Measurements from ENCODE around the gene CALN1. TPM values are rescaled to one million over a fixed set of nuclear protein-coding genes. Genes with fewer than 3 reads are reported as not detected.

The CALN1 gene
- total RNA-seq, 5 donors from 2014 or later (not counting 1 experiment from before 2014, with no cell fraction given) = 0.03 to 0.26 (median 0.05) TPM

GRCh38 chr7:72190146-72190545 is 222.0 kb downstream of the CALN1 start:
- Mint-ChIP-seq H3K27ac (no peak overlapping the region), H3K9me3 (peaks cover 6 to 15% (median 11%) of the 10 kb centered on the region in 3 donors), H3K4me3 (no peak overlapping the region), H3K4me1 (no peaks in the 10 kb centered on the region), H3K27me3 (no peaks in the 10 kb centered on the region), H3K36me3 (no peaks in the 10 kb centered on the region)
- H3K4me3 ChIP-seq (ENCODE audit: control insufficient read depth in 1 of 2, extremely low read depth in 1 of 2, low read length in 1 of 2) = no peak overlapping the region
- no peaks in the 10 kb centered on the region for H3K4me1 ChIP-seq (ENCODE audit: control insufficient read depth in 1 of 2, extremely low read depth in 1 of 2, insufficient read depth in 2 of 2, low read length in 2 of 2)
- no peak overlapping the region for H3K27ac ChIP-seq (ENCODE audit: low read length)
- 82% methylated on average over 5 of the region's 8 CpGs for WGBS (ENCODE audit: insufficient coverage)
- DNase-seq = no peak
- ChIA-PET POLR2A (no interaction called here), CTCF (no interaction called here)
- no peaks in the 10 kb centered on the region for H3K27me3 ChIP-seq (replicated peaks in 1 of 2; ENCODE audit: control insufficient read depth in 2 of 2, extremely low read depth in 1 of 2, insufficient read depth in 2 of 2, low read length in 1 of 2)
- H3K9me3 ChIP-seq = no peaks in the 10 kb centered on the region
- no peak for ATAC-seq (replicated peaks in 1 of 4)
- no peaks in the 10 kb centered on the region for H3K36me3 ChIP-seq (ENCODE audit: control insufficient read depth in 2 of 2, extremely low read depth in 1 of 2, insufficient read depth in 1 of 2, low read length in 1 of 2)

- H3K9me3 Mint-ChIP-seq = peaks cover 5 to 19% (median 6%) of the 10 kb centered on the region in 3 donors
- POLR2A ChIA-PET = no interaction called here
- Histone ChIP-seq H3K27me3 (replicated peaks in 1 of 2; ENCODE audit: control insufficient read depth in 2 of 2, extremely low read depth in 1 of 2, insufficient read depth in 2 of 2, low read length in 1 of 2) (no peaks in the 10 kb centered on the region), H3K27ac (ENCODE audit: low read length) (no peak overlapping the region), H3K36me3 (ENCODE audit: control insufficient read depth in 2 of 2, extremely low read depth in 1 of 2, insufficient read depth in 1 of 2, low read length in 1 of 2) (no peaks in the 10 kb centered on the region), H3K4me3 (ENCODE audit: control insufficient read depth in 1 of 2, extremely low read depth in 1 of 2, low read length in 1 of 2) (no peak overlapping the region), H3K9me3 (no peaks in the 10 kb centered on the region), H3K4me1 (ENCODE audit: control insufficient read depth in 1 of 2, extremely low read depth in 1 of 2, insufficient read depth in 2 of 2, low read length in 2 of 2) (no peaks in the 10 kb centered on the region)
- DNase-seq = no peak
- no peaks in the 10 kb centered on the region for H3K36me3 Mint-ChIP-seq
- H3K27me3 Mint-ChIP-seq = no peaks in the 10 kb centered on the region
- no peak overlapping the region for H3K4me3 Mint-ChIP-seq
- 100% methylated on average over 4 of the region's 4 CpGs for WGBS (ENCODE audit: insufficient coverage)
- ATAC-seq (replicated peaks in 1 of 4) = no peak
- H3K4me1 Mint-ChIP-seq = no peaks in the 10 kb centered on the region
- H3K27ac Mint-ChIP-seq = no peak overlapping the region
- CTCF ChIA-PET = no interaction called here
These were observed 225.0 kb downstream of the CALN1 start for GRCh38 chr7:72187179-72187578.

GRCh38 chr7:72183835-72184234 is 228.3 kb downstream of the CALN1 start:
- DNase-seq (no peak), ATAC-seq (replicated peaks in 1 of 4) (no peak)
- Histone ChIP-seq H3K9me3 (no peaks in the 10 kb centered on the region), H3K36me3 (ENCODE audit: control insufficient read depth in 2 of 2, extremely low read depth in 1 of 2, insufficient read depth in 1 of 2, low read length in 1 of 2) (no peaks in the 10 kb centered on the region), H3K4me1 (ENCODE audit: control insufficient read depth in 1 of 2, extremely low read depth in 1 of 2, insufficient read depth in 2 of 2, low read length in 2 of 2) (no peaks in the 10 kb centered on the region), H3K27me3 (replicated peaks in 1 of 2; ENCODE audit: control insufficient read depth in 2 of 2, extremely low read depth in 1 of 2, insufficient read depth in 2 of 2, low read length in 1 of 2) (no peaks in the 10 kb centered on the region), H3K4me3 (ENCODE audit: control insufficient read depth in 1 of 2, extremely low read depth in 1 of 2, low read length in 1 of 2) (no peak overlapping the region), H3K27ac (ENCODE audit: low read length) (no peak overlapping the region)
- no peaks in the 10 kb centered on the region for H3K4me1 Mint-ChIP-seq
- no peak overlapping the region for H3K27ac Mint-ChIP-seq
- WGBS (ENCODE audit: insufficient coverage) = 89% methylated on average over 7 of the region's 9 CpGs
- POLR2A ChIA-PET = no interaction called here
- peaks cover 0 to 20% (median 8%) of the 10 kb centered on the region in 3 donors for H3K9me3 Mint-ChIP-seq
- no peaks in the 10 kb centered on the region for H3K36me3 Mint-ChIP-seq
- CTCF ChIA-PET = no interaction called here
- no peak overlapping the region for H3K4me3 Mint-ChIP-seq
- H3K27me3 Mint-ChIP-seq = no peaks in the 10 kb centered on the region

GRCh38 chr7:72182036-72182435 is 230.1 kb downstream of the CALN1 start:
- DNase-seq (no peak), ATAC-seq (replicated peaks in 1 of 4) (no peak)
- ChIA-PET CTCF (no interaction called here), POLR2A (no interaction called here)
- no peak overlapping the region for H3K4me3 Mint-ChIP-seq
- no peak overlapping the region for H3K4me3 ChIP-seq (ENCODE audit: control insufficient read depth in 1 of 2, extremely low read depth in 1 of 2, low read length in 1 of 2)
- no peaks in the 10 kb centered on the region for H3K36me3 Mint-ChIP-seq
- no peaks in the 10 kb centered on the region for H3K9me3 ChIP-seq
- H3K4me1 ChIP-seq (ENCODE audit: control insufficient read depth in 1 of 2, extremely low read depth in 1 of 2, insufficient read depth in 2 of 2, low read length in 2 of 2) = no peaks in the 10 kb centered on the region
- H3K27me3 ChIP-seq (replicated peaks in 1 of 2; ENCODE audit: control insufficient read depth in 2 of 2, extremely low read depth in 1 of 2, insufficient read depth in 2 of 2, low read length in 1 of 2) = no peaks in the 10 kb centered on the region
- no peaks in the 10 kb centered on the region for H3K4me1 Mint-ChIP-seq
- H3K27ac ChIP-seq (ENCODE audit: low read length) = no peak overlapping the region
- 83% methylated on average over 2 of the region's 4 CpGs for WGBS (ENCODE audit: insufficient coverage)
- no peaks in the 10 kb centered on the region for H3K36me3 ChIP-seq (ENCODE audit: control insufficient read depth in 2 of 2, extremely low read depth in 1 of 2, insufficient read depth in 1 of 2, low read length in 1 of 2)
- H3K27ac Mint-ChIP-seq = no peak overlapping the region
- H3K27me3 Mint-ChIP-seq = no peaks in the 10 kb centered on the region
- H3K9me3 Mint-ChIP-seq = peaks cover 0 to 23% (median 2%) of the 10 kb centered on the region in 3 donors

GRCh38 chr7:72176875-72177274 is 235.3 kb downstream of the CALN1 start:
- peaks cover 10 to 30% (median 13%) of the 10 kb centered on the region in 3 donors for H3K9me3 Mint-ChIP-seq
- ATAC-seq (replicated peaks in 1 of 4) (no peak), DNase-seq (no peak)
- no peaks in the 10 kb centered on the region for H3K9me3 ChIP-seq
- no peaks in the 10 kb centered on the region for H3K4me1 Mint-ChIP-seq
- ChIA-PET POLR2A (interaction anchor here in 1 of 2 donors (0.6 kb wide), 1 partner anchor 201 kb away, joined by 4 read pairs; no protein-coding TSS in a partner anchor), CTCF (no interaction called here)
- no peaks in the 10 kb centered on the region for H3K27me3 Mint-ChIP-seq
- H3K4me1 ChIP-seq (ENCODE audit: control insufficient read depth in 1 of 2, extremely low read depth in 1 of 2, insufficient read depth in 2 of 2, low read length in 2 of 2) = no peaks in the 10 kb centered on the region
- H3K27ac ChIP-seq (ENCODE audit: low read length) = no peak overlapping the region
- H3K4me3 Mint-ChIP-seq = no peak overlapping the region
- H3K27me3 ChIP-seq (replicated peaks in 1 of 2; ENCODE audit: control insufficient read depth in 2 of 2, extremely low read depth in 1 of 2, insufficient read depth in 2 of 2, low read length in 1 of 2) = no peaks in the 10 kb centered on the region
- 85% methylated on average over 4 of the region's 5 CpGs for WGBS (ENCODE audit: insufficient coverage)
- no peaks in the 10 kb centered on the region for H3K36me3 ChIP-seq (ENCODE audit: control insufficient read depth in 2 of 2, extremely low read depth in 1 of 2, insufficient read depth in 1 of 2, low read length in 1 of 2)
- H3K4me3 ChIP-seq (ENCODE audit: control insufficient read depth in 1 of 2, extremely low read depth in 1 of 2, low read length in 1 of 2) = no peak overlapping the region
- no peak overlapping the region for H3K27ac Mint-ChIP-seq
- no peaks in the 10 kb centered on the region for H3K36me3 Mint-ChIP-seq

GRCh38 chr7:72170475-72170874 is 241.7 kb downstream of the CALN1 start:
- no peak overlapping the region for H3K4me3 Mint-ChIP-seq
- Histone ChIP-seq H3K36me3 (ENCODE audit: control insufficient read depth in 2 of 2, extremely low read depth in 1 of 2, insufficient read depth in 1 of 2, low read length in 1 of 2) (no peaks in the 10 kb centered on the region), H3K4me3 (ENCODE audit: control insufficient read depth in 1 of 2, extremely low read depth in 1 of 2, low read length in 1 of 2) (no peak overlapping the region), H3K27ac (ENCODE audit: low read length) (no peak overlapping the region), H3K4me1 (ENCODE audit: control insufficient read depth in 1 of 2, extremely low read depth in 1 of 2, insufficient read depth in 2 of 2, low read length in 2 of 2) (no peaks in the 10 kb centered on the region), H3K9me3 (no peaks in the 10 kb centered on the region), H3K27me3 (replicated peaks in 1 of 2; ENCODE audit: control insufficient read depth in 2 of 2, extremely low read depth in 1 of 2, insufficient read depth in 2 of 2, low read length in 1 of 2) (no peaks in the 10 kb centered on the region)
- no peaks in the 10 kb centered on the region for H3K36me3 Mint-ChIP-seq
- H3K27me3 Mint-ChIP-seq = no peaks in the 10 kb centered on the region
- CTCF ChIA-PET = no interaction called here
- H3K4me1 Mint-ChIP-seq = no peaks in the 10 kb centered on the region
- DNase-seq = no peak
- peaks cover 6 to 13% (median 12%) of the 10 kb centered on the region in 3 donors for H3K9me3 Mint-ChIP-seq
- no peak for ATAC-seq (replicated peaks in 1 of 4)
- 100% methylated on average over 2 of the region's 3 CpGs for WGBS (ENCODE audit: insufficient coverage)
- POLR2A ChIA-PET = no interaction called here
- no peak overlapping the region for H3K27ac Mint-ChIP-seq

- H3K36me3 ChIP-seq (ENCODE audit: control insufficient read depth in 2 of 2, extremely low read depth in 1 of 2, insufficient read depth in 1 of 2, low read length in 1 of 2) = no peaks in the 10 kb centered on the region
- ATAC-seq (replicated peaks in 1 of 4) (no peak), DNase-seq (no peak)
- Mint-ChIP-seq H3K4me1 (no peaks in the 10 kb centered on the region), H3K27ac (no peak overlapping the region), H3K9me3 (peaks cover 11 to 25% (median 16%) of the 10 kb centered on the region in 3 donors), H3K36me3 (no peaks in the 10 kb centered on the region), H3K27me3 (no peaks in the 10 kb centered on the region), H3K4me3 (no peak overlapping the region)
- no peaks in the 10 kb centered on the region for H3K27me3 ChIP-seq (replicated peaks in 1 of 2; ENCODE audit: control insufficient read depth in 2 of 2, extremely low read depth in 1 of 2, insufficient read depth in 2 of 2, low read length in 1 of 2)
- no peak overlapping the region for H3K4me3 ChIP-seq (ENCODE audit: control insufficient read depth in 1 of 2, extremely low read depth in 1 of 2, low read length in 1 of 2)
- H3K4me1 ChIP-seq (ENCODE audit: control insufficient read depth in 1 of 2, extremely low read depth in 1 of 2, insufficient read depth in 2 of 2, low read length in 2 of 2) = no peaks in the 10 kb centered on the region
- ChIA-PET CTCF (interaction anchor here in 1 of 2 donors (0.6 kb wide), 1 partner anchor 420 kb away, joined by 3 read pairs; no protein-coding TSS in a partner anchor), POLR2A (no interaction called here)
- no peaks in the 10 kb centered on the region for H3K9me3 ChIP-seq
- no CpG with 5 or more reads among the region's 2 CpGs for WGBS (ENCODE audit: insufficient coverage)
- no peak overlapping the region for H3K27ac ChIP-seq (ENCODE audit: low read length)
These were observed 248.9 kb downstream of the CALN1 start for GRCh38 chr7:72163271-72163670.
